ENCODE measurements around the gene UBQLN4.
"Not testable (repeated sequence)": the region's sequence is repeated elsewhere in the genome, so short reads cannot be mapped to it uniquely, and the experiment has no call there.

The UBQLN4 gene

DNA sequence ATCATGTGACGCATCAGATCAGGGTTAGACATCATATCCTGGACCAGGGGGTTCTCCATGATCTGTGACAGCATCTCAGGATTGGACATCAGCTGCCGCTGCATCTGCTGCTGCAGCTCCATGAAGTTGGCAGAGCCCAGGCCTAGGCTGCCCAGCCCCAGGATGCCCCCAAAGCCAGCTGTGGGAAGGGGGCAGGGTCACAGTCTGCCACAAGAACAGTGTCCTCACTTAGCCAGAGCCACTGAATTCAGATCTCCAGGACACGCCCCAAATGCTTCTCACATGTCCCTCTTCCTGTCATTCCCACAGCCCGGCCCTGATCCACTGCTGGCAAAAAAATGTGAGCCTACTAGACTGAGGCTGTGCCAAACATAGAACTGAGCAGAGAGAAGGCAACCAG lies 3.2 kb downstream of the UBQLN4 start:
- H3K27me3 ChIP-seq (ENCODE audit: control insufficient read depth in 2 of 2, insufficient read depth in 2 of 2, low read length in 2 of 2), result no peaks in the 10 kb centered on the region
- no peak overlapping the region for H3K4me3 ChIP-seq (ENCODE audit: low read length in 2 of 2)
- peaks cover 11 to 20% of the 10 kb centered on the region in 2 donors for H3K36me3 ChIP-seq (ENCODE audit: control insufficient read depth in 2 of 2, insufficient read depth in 2 of 2, low read length in 2 of 2)
- H3K9ac ChIP-seq (ENCODE audit: low read depth in 1 of 2, low read length in 2 of 2), result no peak overlapping the region
- H3K27ac ChIP-seq (ENCODE audit: low read depth in 2 of 2, low read length in 2 of 2), result no peak overlapping the region
- no peaks in the 10 kb centered on the region for H3K9me3 ChIP-seq (ENCODE audit: control insufficient read depth in 2 of 2, low read length in 2 of 2)
- peaks cover 3 to 4% of the 10 kb centered on the region in 2 donors for H3K4me1 ChIP-seq (ENCODE audit: control insufficient read depth in 2 of 2, insufficient read depth in 2 of 2, low read length in 2 of 2)

DNA sequence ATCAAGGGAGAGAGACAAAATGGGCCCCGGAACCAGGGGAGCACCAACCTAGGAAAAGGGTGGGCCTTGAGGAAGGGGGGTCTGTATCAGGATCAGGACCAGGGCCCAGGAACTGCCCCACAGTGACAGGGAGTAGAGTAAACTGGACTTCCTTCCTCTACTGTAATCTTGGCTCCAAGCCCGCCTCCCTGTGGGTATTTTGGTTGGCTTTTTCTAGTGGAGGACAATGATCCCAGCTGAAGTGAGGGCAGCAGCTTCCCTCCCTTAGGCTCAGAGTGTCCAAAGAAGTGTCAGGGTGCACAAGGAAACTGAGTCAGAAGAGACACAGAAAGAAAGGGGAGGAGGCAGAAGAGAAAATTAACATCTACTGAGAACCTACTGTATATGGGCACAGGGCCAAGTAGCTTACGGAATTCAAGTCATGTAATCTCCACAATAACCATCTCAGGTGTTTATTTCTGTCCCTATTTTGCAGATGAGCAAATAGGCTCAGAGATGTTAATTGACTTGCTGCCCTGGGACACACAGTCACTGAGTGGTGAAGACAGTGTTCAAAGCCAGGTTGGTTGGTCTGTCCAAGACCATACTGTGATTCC lies 4.8 kb downstream of the UBQLN4 start:
- Histone ChIP-seq H3K27me3 (ENCODE audit: control insufficient read depth in 2 of 2, insufficient read depth in 2 of 2, low read length in 2 of 2) (no peaks in the 10 kb centered on the region), H3K9ac (ENCODE audit: low read depth in 1 of 2, low read length in 2 of 2) (no peak overlapping the region), H3K27ac (ENCODE audit: low read depth in 2 of 2, low read length in 2 of 2) (no peak overlapping the region), H3K36me3 (ENCODE audit: control insufficient read depth in 2 of 2, insufficient read depth in 2 of 2, low read length in 2 of 2) (peaks cover 15 to 21% of the 10 kb centered on the region in 2 donors), H3K4me1 (ENCODE audit: control insufficient read depth in 2 of 2, insufficient read depth in 2 of 2, low read length in 2 of 2) (no peaks in the 10 kb centered on the region), H3K9me3 (ENCODE audit: control insufficient read depth in 2 of 2, low read length in 2 of 2) (no peaks in the 10 kb centered on the region), H3K4me3 (ENCODE audit: low read length in 2 of 2) (no peak overlapping the region)

DNA sequence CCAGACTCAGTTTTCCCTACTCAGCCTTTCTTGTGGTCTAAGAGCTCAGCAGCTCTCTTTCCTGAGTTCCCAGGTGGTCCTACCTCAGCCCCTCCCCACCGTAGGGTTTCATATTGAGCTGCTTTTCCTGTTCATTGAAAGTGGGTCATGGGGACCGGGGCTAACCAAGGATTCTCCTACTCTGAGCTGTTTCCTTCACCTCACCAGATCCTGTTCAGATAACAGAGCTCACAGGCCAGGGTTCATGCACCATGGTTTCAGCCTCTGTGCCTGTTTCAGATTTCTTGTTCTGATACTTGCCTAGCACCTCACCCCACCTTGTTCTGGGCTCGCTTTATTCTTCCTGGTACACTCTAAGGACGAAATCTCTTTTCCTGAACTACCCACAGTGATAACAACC lies 8.5 kb downstream of the UBQLN4 start:
- Histone ChIP-seq H3K27ac (ENCODE audit: low read depth in 2 of 2, low read length in 2 of 2) (no peak overlapping the region), H3K4me3 (ENCODE audit: low read length in 2 of 2) (no peak overlapping the region), H3K36me3 (ENCODE audit: control insufficient read depth in 2 of 2, insufficient read depth in 2 of 2, low read length in 2 of 2) (peaks cover 38 to 40% of the 10 kb centered on the region in 2 donors), H3K27me3 (ENCODE audit: control insufficient read depth in 2 of 2, insufficient read depth in 2 of 2, low read length in 2 of 2) (no peaks in the 10 kb centered on the region), H3K9me3 (ENCODE audit: control insufficient read depth in 2 of 2, low read length in 2 of 2) (no peaks in the 10 kb centered on the region), H3K4me1 (ENCODE audit: control insufficient read depth in 2 of 2, insufficient read depth in 2 of 2, low read length in 2 of 2) (no peaks in the 10 kb centered on the region), H3K9ac (ENCODE audit: low read depth in 1 of 2, low read length in 2 of 2) (no peak overlapping the region)

DNA sequence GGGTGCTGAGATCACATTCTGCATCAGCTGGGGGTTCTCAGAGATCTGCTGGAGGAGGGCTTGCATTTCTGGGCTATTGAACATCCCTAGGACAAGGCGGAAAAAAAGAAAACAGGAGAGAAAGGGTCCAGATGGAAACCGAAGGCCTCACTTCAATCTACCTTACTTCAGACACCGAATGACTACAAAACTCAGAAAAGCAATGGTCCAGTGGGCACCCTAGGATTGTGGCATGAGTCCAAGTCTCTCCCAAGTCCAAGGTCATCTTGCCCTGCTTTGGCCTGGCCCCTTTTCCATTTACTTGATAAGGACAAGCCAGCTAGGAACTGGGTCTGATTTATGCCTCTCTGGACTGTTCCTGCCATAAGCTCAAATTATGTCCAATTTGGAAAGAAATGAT lies 10.8 kb downstream of the UBQLN4 start:
- H3K4me1 ChIP-seq (ENCODE audit: control insufficient read depth in 2 of 2, insufficient read depth in 2 of 2, low read length in 2 of 2), result no peaks in the 10 kb centered on the region
- H3K9me3 ChIP-seq (ENCODE audit: control insufficient read depth in 2 of 2, low read length in 2 of 2), result no peaks in the 10 kb centered on the region
- H3K9ac ChIP-seq (ENCODE audit: low read depth in 1 of 2, low read length in 2 of 2), result no peak overlapping the region
- no peak overlapping the region for H3K4me3 ChIP-seq (ENCODE audit: low read length in 2 of 2)
- H3K27ac ChIP-seq (ENCODE audit: low read depth in 2 of 2, low read length in 2 of 2), result no peak overlapping the region
- H3K27me3 ChIP-seq (ENCODE audit: control insufficient read depth in 2 of 2, insufficient read depth in 2 of 2, low read length in 2 of 2), result no peaks in the 10 kb centered on the region
- H3K36me3 ChIP-seq (ENCODE audit: control insufficient read depth in 2 of 2, insufficient read depth in 2 of 2, low read length in 2 of 2), result peaks cover 27% of the 10 kb centered on the region in 2 donors

DNA sequence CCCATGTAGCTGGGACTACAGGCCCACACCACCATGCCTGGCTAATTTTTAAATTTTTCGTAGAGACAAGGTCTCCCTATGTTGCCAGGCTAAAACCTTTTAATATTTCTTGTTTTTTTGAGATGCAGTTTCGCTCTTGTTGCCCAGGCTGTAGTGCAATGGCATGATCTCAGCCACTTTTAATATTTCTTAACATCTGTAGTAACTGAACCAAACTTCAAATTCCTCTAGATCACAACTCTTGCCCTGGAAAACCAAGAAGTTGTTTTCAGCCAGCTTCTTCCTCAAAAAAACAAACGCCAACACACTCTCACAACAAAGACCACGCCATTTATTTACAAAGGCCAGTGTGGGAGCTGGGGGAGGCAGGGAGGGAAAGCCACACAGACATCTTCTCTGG lies 18.6 kb downstream of the UBQLN4 start:
- H3K27ac ChIP-seq (ENCODE audit: low read depth in 2 of 2, low read length in 2 of 2); H3K4me1 ChIP-seq (ENCODE audit: control insufficient read depth in 2 of 2, insufficient read depth in 2 of 2, low read length in 2 of 2); H3K4me3 ChIP-seq (ENCODE audit: low read length in 2 of 2); H3K9me3 ChIP-seq (ENCODE audit: control insufficient read depth in 2 of 2, low read length in 2 of 2); H3K36me3 ChIP-seq (ENCODE audit: control insufficient read depth in 2 of 2, insufficient read depth in 2 of 2, low read length in 2 of 2); H3K9ac ChIP-seq (ENCODE audit: low read depth in 1 of 2, low read length in 2 of 2); H3K27me3 ChIP-seq (ENCODE audit: control insufficient read depth in 2 of 2, insufficient read depth in 2 of 2, low read length in 2 of 2): not testable (repeated sequence)

DNA sequence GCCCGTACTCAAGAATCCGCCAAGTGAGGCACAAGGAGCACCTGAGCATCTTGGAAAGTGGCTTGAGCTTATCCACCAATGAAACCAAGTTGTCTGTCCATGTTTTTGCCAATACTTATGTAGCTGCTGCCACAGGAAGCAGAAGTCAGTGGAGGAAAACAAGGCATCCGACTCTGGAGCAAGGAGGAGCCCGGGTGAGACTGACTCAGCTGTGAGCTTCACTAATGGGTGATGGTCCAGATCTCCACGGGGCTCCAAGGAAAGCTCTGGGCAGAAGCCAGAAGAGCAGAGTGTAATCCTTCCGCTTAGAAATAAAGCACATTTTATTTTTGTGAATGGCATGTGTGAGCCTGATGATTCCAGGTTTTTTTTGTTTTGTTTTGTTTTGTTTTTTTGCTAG lies 20.6 kb downstream of the UBQLN4 start:
- no peaks in the 10 kb centered on the region for H3K27me3 ChIP-seq (ENCODE audit: control insufficient read depth in 2 of 2, insufficient read depth in 2 of 2, low read length in 2 of 2)
- no peaks in the 10 kb centered on the region for H3K4me1 ChIP-seq (ENCODE audit: control insufficient read depth in 2 of 2, insufficient read depth in 2 of 2, low read length in 2 of 2)
- H3K27ac ChIP-seq (ENCODE audit: low read depth in 2 of 2, low read length in 2 of 2), result no peak overlapping the region
- H3K36me3 ChIP-seq (ENCODE audit: control insufficient read depth in 2 of 2, insufficient read depth in 2 of 2, low read length in 2 of 2), result peaks cover 4% of the 10 kb centered on the region in 2 donors
- H3K4me3 ChIP-seq (ENCODE audit: low read length in 2 of 2), result no peak overlapping the region
- no peak overlapping the region for H3K9ac ChIP-seq (ENCODE audit: low read depth in 1 of 2, low read length in 2 of 2)
- no peaks in the 10 kb centered on the region for H3K9me3 ChIP-seq (ENCODE audit: control insufficient read depth in 2 of 2, low read length in 2 of 2)

DNA sequence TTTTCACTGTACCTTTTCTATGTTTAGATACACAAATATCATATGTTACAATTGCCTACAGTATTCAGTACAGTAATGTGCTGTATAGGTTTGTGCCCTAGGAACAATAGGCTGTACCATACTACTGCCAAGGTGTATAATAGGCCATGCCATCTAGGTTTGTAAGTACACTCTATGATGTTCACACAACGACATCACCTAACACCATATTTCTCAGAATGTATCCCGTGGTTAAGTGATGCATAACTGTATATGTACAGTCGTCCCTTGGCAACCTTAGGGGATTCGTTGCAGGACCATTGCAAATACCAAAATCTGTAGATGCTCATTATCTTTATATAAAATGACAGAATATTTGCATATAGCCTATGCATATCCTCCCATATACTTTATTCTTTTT lies 27.0 kb downstream of the UBQLN4 start:
- Histone ChIP-seq H3K36me3 (ENCODE audit: control insufficient read depth in 2 of 2, insufficient read depth in 2 of 2, low read length in 2 of 2) (no peaks in the 10 kb centered on the region), H3K27ac (ENCODE audit: low read depth in 2 of 2, low read length in 2 of 2) (no peak overlapping the region), H3K4me3 (ENCODE audit: low read length in 2 of 2) (no peak overlapping the region), H3K9me3 (ENCODE audit: control insufficient read depth in 2 of 2, low read length in 2 of 2) (no peaks in the 10 kb centered on the region), H3K4me1 (ENCODE audit: control insufficient read depth in 2 of 2, insufficient read depth in 2 of 2, low read length in 2 of 2) (no peaks in the 10 kb centered on the region), H3K9ac (ENCODE audit: low read depth in 1 of 2, low read length in 2 of 2) (no peak overlapping the region), H3K27me3 (ENCODE audit: control insufficient read depth in 2 of 2, insufficient read depth in 2 of 2, low read length in 2 of 2) (no peaks in the 10 kb centered on the region)

DNA sequence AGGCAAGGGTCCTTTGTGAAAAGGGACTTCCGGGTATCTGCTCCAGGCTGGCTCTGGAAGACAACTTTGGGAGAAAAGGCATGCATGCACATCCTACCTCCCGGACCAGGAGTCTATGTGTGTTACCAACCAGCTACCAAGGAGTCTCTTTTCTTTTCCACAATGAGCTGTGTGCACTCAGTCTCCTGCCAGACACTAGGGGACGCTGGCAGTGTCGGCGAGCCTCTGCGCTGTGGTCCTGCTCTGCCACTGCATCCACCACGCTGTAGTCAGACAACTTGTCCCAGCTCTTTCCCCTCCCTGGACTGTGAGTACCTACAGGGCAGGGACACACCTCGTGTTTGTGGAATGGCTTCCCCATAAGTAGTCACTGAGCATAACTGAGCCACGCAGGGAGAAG lies 27.7 kb downstream of the UBQLN4 start:
- Histone ChIP-seq H3K36me3 (ENCODE audit: control insufficient read depth in 2 of 2, insufficient read depth in 2 of 2, low read length in 2 of 2) (no peaks in the 10 kb centered on the region), H3K9ac (ENCODE audit: low read depth in 1 of 2, low read length in 2 of 2) (no peak overlapping the region), H3K4me1 (ENCODE audit: control insufficient read depth in 2 of 2, insufficient read depth in 2 of 2, low read length in 2 of 2) (no peaks in the 10 kb centered on the region), H3K27me3 (ENCODE audit: control insufficient read depth in 2 of 2, insufficient read depth in 2 of 2, low read length in 2 of 2) (no peaks in the 10 kb centered on the region), H3K9me3 (ENCODE audit: control insufficient read depth in 2 of 2, low read length in 2 of 2) (no peaks in the 10 kb centered on the region), H3K4me3 (ENCODE audit: low read length in 2 of 2) (no peak overlapping the region), H3K27ac (ENCODE audit: low read depth in 2 of 2, low read length in 2 of 2) (no peak overlapping the region)

DNA sequence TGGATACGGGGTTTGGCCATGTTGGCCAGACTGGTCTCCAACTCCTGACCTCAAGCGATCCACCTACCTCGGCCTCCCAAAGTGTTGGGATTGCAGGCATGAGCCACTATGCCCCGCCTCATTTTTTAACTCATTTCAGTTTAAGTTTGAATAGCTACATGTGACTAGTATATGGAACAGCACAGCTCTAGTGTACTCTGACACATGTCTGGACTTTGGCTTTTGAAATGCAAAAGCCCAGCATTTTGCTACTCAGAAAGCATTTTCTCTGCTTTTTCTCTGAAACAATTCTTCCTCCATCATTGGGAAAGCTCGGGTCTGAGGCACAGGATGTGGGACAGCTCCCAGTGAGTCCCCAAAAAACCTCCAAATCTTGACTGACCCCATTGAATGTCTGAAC lies 28.8 kb downstream of the UBQLN4 start:
- H3K9ac ChIP-seq (ENCODE audit: low read depth in 1 of 2, low read length in 2 of 2), result no peak overlapping the region
- no peak overlapping the region for H3K27ac ChIP-seq (ENCODE audit: low read depth in 2 of 2, low read length in 2 of 2)
- H3K4me1 ChIP-seq (ENCODE audit: control insufficient read depth in 2 of 2, insufficient read depth in 2 of 2, low read length in 2 of 2), result peaks cover 4 to 6% of the 10 kb centered on the region in 2 donors
- no peaks in the 10 kb centered on the region for H3K27me3 ChIP-seq (ENCODE audit: control insufficient read depth in 2 of 2, insufficient read depth in 2 of 2, low read length in 2 of 2)
- no peaks in the 10 kb centered on the region for H3K36me3 ChIP-seq (ENCODE audit: control insufficient read depth in 2 of 2, insufficient read depth in 2 of 2, low read length in 2 of 2)
- no peaks in the 10 kb centered on the region for H3K9me3 ChIP-seq (ENCODE audit: control insufficient read depth in 2 of 2, low read length in 2 of 2)
- no peak overlapping the region for H3K4me3 ChIP-seq (ENCODE audit: low read length in 2 of 2)

DNA sequence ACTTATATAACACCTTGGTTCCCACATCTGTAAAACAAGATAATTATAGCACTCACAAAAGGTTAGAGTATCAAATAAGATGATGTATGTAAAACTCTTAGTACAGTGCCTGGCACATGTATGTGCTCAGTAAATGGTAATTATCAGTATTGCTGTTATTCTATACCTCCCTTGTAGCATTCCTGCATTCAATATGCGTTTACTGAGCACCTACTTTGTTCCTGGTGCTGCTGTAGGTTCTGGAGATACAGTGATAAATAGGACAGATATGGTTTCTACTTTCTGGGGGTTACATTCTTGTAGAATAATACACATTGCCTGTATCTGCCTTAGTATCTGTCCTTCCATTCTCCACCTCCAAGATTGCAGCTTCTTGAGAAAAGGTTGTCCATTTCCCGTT lies 31.6 kb downstream of the UBQLN4 start:
- Histone ChIP-seq H3K36me3 (ENCODE audit: control insufficient read depth in 2 of 2, insufficient read depth in 2 of 2, low read length in 2 of 2) (peaks cover 10 to 12% of the 10 kb centered on the region in 2 donors), H3K27ac (ENCODE audit: low read depth in 2 of 2, low read length in 2 of 2) (no peak overlapping the region), H3K27me3 (ENCODE audit: control insufficient read depth in 2 of 2, insufficient read depth in 2 of 2, low read length in 2 of 2) (no peaks in the 10 kb centered on the region), H3K9me3 (ENCODE audit: control insufficient read depth in 2 of 2, low read length in 2 of 2) (no peaks in the 10 kb centered on the region), H3K4me3 (ENCODE audit: low read length in 2 of 2) (no peak overlapping the region), H3K9ac (ENCODE audit: low read depth in 1 of 2, low read length in 2 of 2) (no peak overlapping the region), H3K4me1 (ENCODE audit: control insufficient read depth in 2 of 2, insufficient read depth in 2 of 2, low read length in 2 of 2) (peaks cover 7 to 8% of the 10 kb centered on the region in 2 donors)

DNA sequence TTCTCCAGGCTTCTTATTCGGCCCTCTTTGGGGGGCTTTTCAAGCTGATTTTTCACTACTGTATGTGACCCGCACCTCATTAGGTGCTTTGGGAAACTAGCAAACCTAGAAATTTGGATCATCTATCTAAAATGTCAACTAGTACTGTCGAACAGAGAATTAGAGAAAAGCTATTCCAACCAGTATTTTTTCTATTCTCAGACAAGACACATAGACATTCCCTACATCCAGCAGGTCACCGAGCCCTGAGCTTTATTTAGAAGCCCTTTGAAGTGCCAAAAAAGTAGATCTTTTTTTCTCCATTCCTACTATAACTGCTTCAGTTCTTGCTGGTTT lies 32.5 kb downstream of the UBQLN4 start:
- Histone ChIP-seq H3K9ac (ENCODE audit: low read depth in 1 of 2, low read length in 2 of 2) (peak overlapping the region; percentile 58 to 80), H3K4me3 (ENCODE audit: low read length in 2 of 2) (peak overlapping the region; percentile 87 to 91), H3K36me3 (ENCODE audit: control insufficient read depth in 2 of 2, insufficient read depth in 2 of 2, low read length in 2 of 2) (peaks cover 16 to 18% of the 10 kb centered on the region in 2 donors), H3K27me3 (ENCODE audit: control insufficient read depth in 2 of 2, insufficient read depth in 2 of 2, low read length in 2 of 2) (no peaks in the 10 kb centered on the region), H3K4me1 (ENCODE audit: control insufficient read depth in 2 of 2, insufficient read depth in 2 of 2, low read length in 2 of 2) (peaks cover 7 to 8% of the 10 kb centered on the region in 2 donors), H3K9me3 (ENCODE audit: control insufficient read depth in 2 of 2, low read length in 2 of 2) (no peaks in the 10 kb centered on the region), H3K27ac (ENCODE audit: low read depth in 2 of 2, low read length in 2 of 2) (no peak overlapping the region)

All from mucosa of rectum (tissue), 2 donors.